ENCODE data around the gene MAPKAP1. TPM values are rescaled to one million over a fixed set of nuclear protein-coding genes. Genes with fewer than 3 reads are reported as not detected.

The MAPKAP1 gene
- polyA plus RNA-seq, 1 donor (not counting 4 experiments of a cell fraction or from before 2014, with no cell fraction given): 129 TPM

DNA sequence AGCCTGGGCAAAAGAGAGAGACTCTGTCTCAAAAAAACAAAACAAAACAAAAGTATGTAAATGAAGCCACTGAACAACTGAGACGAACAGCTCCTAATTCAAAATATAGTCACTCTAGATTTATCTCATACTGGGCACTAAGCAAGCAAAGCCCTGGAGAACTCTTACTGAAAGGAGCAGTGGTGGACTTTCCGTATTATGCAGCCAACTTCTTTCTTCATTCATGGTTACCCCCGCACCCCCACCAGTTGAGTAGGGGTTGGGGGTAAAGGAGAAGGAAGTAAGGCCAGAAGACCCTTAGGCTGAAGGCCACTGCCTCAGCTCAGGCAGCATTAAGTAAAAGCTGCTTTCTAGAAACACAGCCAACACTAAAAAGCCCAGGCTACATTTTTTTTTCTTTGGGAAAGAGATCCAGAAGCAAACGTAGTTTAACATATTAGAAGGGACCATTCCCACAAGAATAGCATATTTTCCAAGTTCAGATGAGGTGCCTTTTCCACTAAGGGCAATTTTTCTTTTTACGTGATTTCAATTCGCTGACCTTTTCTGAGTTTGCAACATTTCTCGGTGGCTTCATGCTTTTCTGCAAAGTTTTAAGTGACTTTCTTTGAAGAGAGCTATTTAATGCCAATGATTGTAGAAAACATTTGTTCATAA, 55.3 kb downstream of the MAPKAP1 start:
- H3K27me3 ChIP-seq (ENCODE audit: control insufficient read depth, extremely low read depth, insufficient read depth, low read length): no peaks in the 10 kb centered on the region
- DNase-seq (ENCODE audit: low read depth, low spot score): no peak
- no peak for TF ChIP-seq EZH2 (IDR thresholded peaks at IDR 0.05; ENCODE audit: low read length)
- no peak for TF ChIP-seq CTCF (optimal IDR thresholded peaks at IDR 0.05 in 1 of 3, IDR thresholded peaks at IDR 0.05 in 1 of 3, conservative IDR thresholded peaks at IDR 0.05 in 1 of 3; ENCODE audit: extremely low read depth in 1 of 3, insufficient read depth in 2 of 3, low read length in 3 of 3)
- H3K4me2 ChIP-seq (ENCODE audit: control insufficient read depth, extremely low read depth, insufficient read depth, low read depth, low read length): no peak overlapping the region
- no peak overlapping the region for H2AFZ ChIP-seq (ENCODE audit: control insufficient read depth, low read length)
- no peaks in the 10 kb centered on the region for H4K20me1 ChIP-seq (ENCODE audit: control insufficient read depth, extremely low read depth, insufficient read depth, low read length)
- H3K27ac ChIP-seq (ENCODE audit: control insufficient read depth, insufficient read depth, low read length): no peak overlapping the region
- no peak for FAIRE-seq
- peaks cover 0 to 6% of the 10 kb centered on the region in 2 experiments for H3K36me3 ChIP-seq (ENCODE audit: control insufficient read depth in 2 of 2, extremely low read depth in 1 of 2, insufficient read depth in 2 of 2, low read length in 2 of 2)
- no peak overlapping the region for H3K4me3 ChIP-seq (ENCODE audit: control insufficient read depth in 2 of 3, extremely low read depth in 1 of 3, insufficient read depth in 2 of 3, low read depth in 1 of 3, low read length in 3 of 3)
- no peaks in the 10 kb centered on the region for H3K9me1 ChIP-seq (ENCODE audit: control insufficient read depth, extremely low read depth, insufficient read depth, low read length)
- dilution Hi-C loops (cut with MboI; ENCODE audit: extremely low pct_ligation_motif_present, low sequenced_read_pairs): no loop called here
- H3K9ac ChIP-seq (ENCODE audit: control insufficient read depth, extremely low read depth, insufficient read depth, low read length): no peak overlapping the region
- peaks cover 41% of the 10 kb centered on the region for H3K79me2 ChIP-seq (ENCODE audit: control insufficient read depth, insufficient read depth, low read length)
- no peaks in the 10 kb centered on the region for H3K9me3 ChIP-seq (ENCODE audit: control insufficient read depth, low read depth, low read length)
- H3K4me1 ChIP-seq (ENCODE audit: control insufficient read depth, extremely low read depth, insufficient read depth, low read length): peaks cover 34% of the 10 kb centered on the region

GRCh38 chr9:125650271-125650737, 56.7 kb downstream of the MAPKAP1 start:
- Histone ChIP-seq H3K79me2 (ENCODE audit: control insufficient read depth, insufficient read depth, low read length) (peaks cover 43% of the 10 kb centered on the region), H3K4me2 (ENCODE audit: control insufficient read depth, extremely low read depth, insufficient read depth, low read depth, low read length) (peak overlapping the region; percentile 89), H3K9me3 (ENCODE audit: control insufficient read depth, low read depth, low read length) (no peaks in the 10 kb centered on the region), H3K9ac (ENCODE audit: control insufficient read depth, extremely low read depth, insufficient read depth, low read length) (peak overlapping the region; percentile 66), H3K4me1 (ENCODE audit: control insufficient read depth, extremely low read depth, insufficient read depth, low read length) (peaks cover 37% of the 10 kb centered on the region), H3K27me3 (ENCODE audit: control insufficient read depth, extremely low read depth, insufficient read depth, low read length) (no peaks in the 10 kb centered on the region), H3K4me3 (ENCODE audit: control insufficient read depth in 2 of 3, extremely low read depth in 1 of 3, insufficient read depth in 2 of 3, low read depth in 1 of 3, low read length in 3 of 3) (peak overlapping the region in 2 of 3 experiments; percentile 11 to 47), H2AFZ (ENCODE audit: control insufficient read depth, low read length) (no peak overlapping the region), H4K20me1 (ENCODE audit: control insufficient read depth, extremely low read depth, insufficient read depth, low read length) (no peaks in the 10 kb centered on the region), H3K9me1 (ENCODE audit: control insufficient read depth, extremely low read depth, insufficient read depth, low read length) (no peaks in the 10 kb centered on the region), H3K36me3 (ENCODE audit: control insufficient read depth in 2 of 2, extremely low read depth in 1 of 2, insufficient read depth in 2 of 2, low read length in 2 of 2) (peaks cover 0 to 6% of the 10 kb centered on the region in 2 experiments), H3K27ac (ENCODE audit: control insufficient read depth, insufficient read depth, low read length) (peak overlapping the region; percentile 84)
- dilution Hi-C loops (cut with MboI; ENCODE audit: extremely low pct_ligation_motif_present, low sequenced_read_pairs): no loop called here
- FAIRE-seq: peak; percentile 69
- no peak for DNase-seq (ENCODE audit: low read depth, low spot score)
- TF ChIP-seq EZH2 (IDR thresholded peaks at IDR 0.05; ENCODE audit: low read length): no peak

Measured in keratinocyte (primary cell).